GM12878 (cell line): ENCODE results near the gene PSMD14. TPM values are rescaled to one million over a fixed set of nuclear protein-coding genes. Genes with fewer than 3 reads are reported as not detected.
A peak's percentile ranks its signal among the peaks of the same experiment; 100 is the strongest.

Source experiments
- ATAC-seq: fragments of 200-7000 bp; cut with Tn5 transposase; 3 replicates; pipeline ENCODE4 v1.9.1; 2020; ENCODE audit warnings: mild to moderate bottlenecking, moderate library complexity
- BruUV-seq: library from RNA; stranded (reverse); fragments of 400-500 nt; replicated peaks from 2 replicates; lab custom pipeline; 2021; lab: Mats Ljungman, UMichigan
- CTCF ChIA-PET: fragments of 300-600 bp; sonication (Branson Sonifier 250); formaldehyde crosslinking; extraction: SDS; loops from one replicate; lab custom pipeline; 2021; ENCODE audit warnings: inconsistent platforms; lab: Yijun Ruan, JAX
- POLR2A ChIA-PET: fragments of 350-600 bp; formaldehyde crosslinking; extraction: SDS; loops from one replicate; lab custom pipeline; 2021; ENCODE audit warnings: inconsistent platforms; lab: Charles Lee
- RAD21 ChIA-PET: fragments of 300-600 bp; sonication (Branson Sonifier 250); formaldehyde crosslinking; loops from one replicate; lab custom pipeline; 2023; ENCODE audit warnings: antibody characterized with exemption; ENCODE audit not compliant: unreplicated experiment; lab: Charles Lee
- SMC1A ChIA-PET: fragments of 300-600 bp; sonication (Branson Sonifier 250); formaldehyde crosslinking; loops from one replicate; lab custom pipeline; 2023; ENCODE audit not compliant: unreplicated experiment, uncharacterized antibody; lab: Charles Lee
- DNase-seq: peaks from one replicate; pipeline ENCODE4 v3.0.0-alpha.2; 2011; ENCODE audit warnings: low read depth, low spot score
- FAIRE-seq: peaks from 3 replicates; lab custom pipeline; 2011; peaks lifted over from hg19 to GRCh38; lab: Jason Lieb, UNC
- H2AFZ ChIP-seq: 2 replicates; pipeline ENCODE4 v1.6.0; 2011; ENCODE audit warnings: low read depth, low read length, control low read depth; ENCODE audit not compliant: control insufficient read depth
- H3K27ac ChIP-seq: 2 replicates; pipeline ENCODE4 v1.5.1; 2011; ENCODE audit warnings: control low read depth; ENCODE audit not compliant: control insufficient read depth, insufficient read depth
- H3K27me3 ChIP-seq, 2 experiments: replicated peaks in 1 of 2; 2 replicates each; pipeline versions ENCODE4 v1.6.0 to v1.6.1; 2011; ENCODE audit warnings: low read length in 1 of 2; ENCODE audit not compliant: control insufficient read depth in 2 of 2, insufficient read depth in 2 of 2
- H3K36me3 ChIP-seq, 2 experiments: 2 replicates each; pipeline ENCODE4 v1.5.1; 2011; ENCODE audit warnings: low read length in 1 of 2; ENCODE audit not compliant: control insufficient read depth in 2 of 2, insufficient read depth in 2 of 2
- H3K4me1 ChIP-seq: 2 replicates; pipeline ENCODE4 v1.6.1; 2011; ENCODE audit warnings: mild to moderate bottlenecking, low read length, moderate library complexity, mixed read lengths; ENCODE audit not compliant: control insufficient read depth, insufficient read depth
- H3K4me2 ChIP-seq: 2 replicates; pipeline ENCODE4 v1.6.0; 2011; ENCODE audit warnings: control low read depth; ENCODE audit not compliant: control insufficient read depth, insufficient read depth
- H3K4me3 ChIP-seq: fragments of 200-600 bp; sonication (generic); 2 replicates; pipeline ENCODE4 v1.5.1; 2016
- H3K79me2 ChIP-seq: 2 replicates; pipeline ENCODE4 v1.6.0; 2011; ENCODE audit warnings: low read length; ENCODE audit not compliant: control insufficient read depth, insufficient read depth
- H3K9ac ChIP-seq: 2 replicates; pipeline ENCODE4 v1.8.0; 2011; ENCODE audit warnings: low read length, control low read depth, mixed read lengths; ENCODE audit not compliant: control insufficient read depth, insufficient read depth
- H3K9me3 ChIP-seq: replicated peaks from 3 replicates; pipeline ENCODE4 v1.5.1; 2011; ENCODE audit warnings: mild to moderate bottlenecking, low read length; ENCODE audit not compliant: control insufficient read depth, insufficient read depth
- H4K20me1 ChIP-seq: 2 replicates; pipeline ENCODE4 v1.6.0; 2011; ENCODE audit not compliant: control insufficient read depth, insufficient read depth
- BHLHE40 ChIP-seq, 2 experiments: fragments of 450-650 bp in 1 of 2; IDR thresholded peaks; 2 replicates each; pipeline ENCODE4 v1.6.1; 2011 to 2017; ENCODE audit warnings: low read depth in 2 of 2, borderline replicate concordance in 1 of 2, improper control_type of control experiment in 1 of 2, low read length in 1 of 2, mild to moderate bottlenecking in 1 of 2
- PML ChIP-seq: IDR thresholded peaks from 2 replicates; pipeline ENCODE4 v1.6.1; 2012; ENCODE audit warnings: low read length, inconsistent platforms
- SUZ12 ChIP-seq: fragments of 200-600 bp; sonication (generic); IDR thresholded peaks from one replicate; pipeline ENCODE4 v1.6.1; 2018; ENCODE audit warnings: antibody characterized with exemption, mild to moderate bottlenecking; ENCODE audit not compliant: unreplicated experiment
- TBL1XR1 ChIP-seq: IDR thresholded peaks from 2 replicates; pipeline ENCODE4 v1.6.1; 2012; ENCODE audit warnings: low read depth, low read length, improper control_type of control experiment
- TCF12 ChIP-seq: IDR thresholded peaks from 2 replicates; pipeline ENCODE4 v1.6.1; 2011; ENCODE audit warnings: low read depth, mild to moderate bottlenecking, low read length
- ZNF274 ChIP-seq: IDR thresholded peaks from one replicate; pipeline ENCODE4 v1.8.0; 2011; ENCODE audit not compliant: insufficient read length, insufficient read depth
- ZNF622 ChIP-seq: fragments of 450-650 bp; IDR thresholded peaks from 2 replicates; pipeline ENCODE4 v1.6.1; 2017; ENCODE audit warnings: mild to moderate bottlenecking, inconsistent platforms
- ZSCAN29 ChIP-seq: fragments of 450-650 bp; IDR thresholded peaks from 2 replicates; pipeline ENCODE4 v1.6.1; 2017; ENCODE audit warnings: mild to moderate bottlenecking, moderate library complexity
- WGBS: methylation state at CpG from one replicate; pipeline ENCODE4 v1.1.6; 2016; ENCODE audit warnings: low lambda C conversion rate; ENCODE audit not compliant: insufficient replicate concordance, insufficient coverage; ENCODE audit errors: missing lambda C conversion rate; 5-methylcytosine and 5-hydroxymethylcytosine counted together
- in situ Hi-C: fragments of 300-500 bp; cut with MboI; formaldehyde crosslinking; loops from 9 replicates; pipeline ENCODE4 v1.14.3; 2018; ENCODE audit warnings: mixed read lengths
- intact Hi-C: fragments of 100-400 bp; cut with micrococcal nuclease; formaldehyde crosslinking; loops from one replicate; pipeline ENCODE4 v1.14.2; 2022; ENCODE audit not compliant: unreplicated experiment
- polyA plus RNA-seq, 11 experiments: library from polyadenylated mRNA; depleted of rRNA in 4 of 11; unstranded in 6 of 11; stranded (reverse) in 5 of 11; fragments of >200 nt; fragmentation: Nextera tagmentation in 4 of 11; fragmentation: Illumina TruSeq in 1 of 11; extraction: Ambion mirVana in 4 of 11; extraction: Trizol in 1 of 11; gene quantifications; 1 replicate in 1 of 11; 2 replicates in 10 of 11; pipeline versions ENCODE4 v1.2.1 to v1.2.3, GENCODE V29; 2011 to 2016; ENCODE audit warnings: inconsistent platforms in 2 of 11, missing spikeins in 2 of 11, low read depth in 1 of 11
- total RNA-seq, 4 experiments: library from RNA; depleted of rRNA in 3 of 4; stranded (reverse); fragments of >200 nt in 3 of 4; fragmentation: Illumina TruSeq in 1 of 4; extraction: Trizol in 1 of 4; gene quantifications; 2 replicates each; pipeline versions ENCODE4 v1.2.1 to v1.2.3, GENCODE V29; 2013 to 2021
- TF ChIP-seq, protein P1 (sequence below): fragments of 450-650 bp; IDR thresholded peaks from 2 replicates; pipeline ENCODE4 v1.6.1; 2017; ENCODE audit warnings: low read depth, mild to moderate bottlenecking, moderate library complexity
- TF ChIP-seq, protein P2 (sequence below): fragments of 450-650 bp; IDR thresholded peaks from 2 replicates; pipeline ENCODE4 v1.6.1; 2014; ENCODE audit warnings: mild to moderate bottlenecking
- TF ChIP-seq, protein P3 (sequence below), 3 experiments: IDR thresholded peaks in 2 of 3; conservative IDR thresholded peaks in 1 of 3; 2 replicates each; pipeline ENCODE4 v1.5.1; 2011; ENCODE audit warnings: low read depth in 3 of 3, low read length in 3 of 3, mild to moderate bottlenecking in 3 of 3, control low read depth in 2 of 3, moderate library complexity in 2 of 3, inconsistent platforms in 1 of 3, mixed read lengths in 1 of 3; ENCODE audit not compliant: control insufficient read depth in 2 of 3, insufficient read depth in 1 of 3; ENCODE audit errors: extremely low read depth in 1 of 3

PSMD14 gene
- total and polyA plus RNA-seq, 10 of the 15 experiments (the other 5 are each of a cell fraction or from before 2014, with no cell fraction given) = 70.5 to 253 (median 127) TPM

DNA sequence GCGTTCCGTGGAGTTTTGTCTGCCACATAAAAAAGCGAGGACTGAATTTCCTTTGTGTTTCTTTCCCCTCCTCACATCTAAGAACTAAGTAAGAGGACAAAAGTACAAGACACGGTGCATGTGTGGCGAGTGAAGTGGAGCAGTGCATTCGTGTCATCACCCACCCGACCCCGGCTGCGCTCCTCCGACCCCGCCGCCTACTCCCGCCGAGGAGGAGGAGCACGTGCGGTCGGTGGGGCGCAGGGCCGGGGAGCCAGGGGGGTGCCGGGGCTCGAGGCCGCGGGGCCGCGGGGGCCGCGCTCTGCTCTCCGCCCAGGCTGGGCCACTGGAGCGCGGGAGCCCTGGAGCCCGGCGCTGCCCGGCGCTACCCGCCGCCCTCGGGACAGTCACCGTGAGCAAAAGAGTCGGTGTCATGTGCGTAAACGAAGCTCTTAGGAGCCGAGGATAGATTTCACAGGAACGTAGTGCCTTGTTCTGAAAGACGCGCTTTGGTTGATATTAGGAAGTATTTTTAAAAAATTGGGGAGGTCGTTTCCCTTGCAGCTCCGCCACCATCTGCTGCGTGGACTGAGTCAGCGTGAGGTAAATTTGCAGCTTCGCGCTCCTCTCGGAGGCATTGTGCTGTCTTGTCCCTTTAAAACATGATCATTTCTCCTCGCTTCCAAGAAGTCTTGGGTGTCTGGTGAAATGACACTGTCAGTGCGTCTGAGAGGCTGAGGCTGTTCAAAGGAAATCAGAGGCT is 118.9 kb downstream of the PSMD14 start:
- no TSS peak for BruUV-seq
- CTCF ChIA-PET = no interaction called here

More for the DNA sequence above, 118.9 kb downstream of the PSMD14 start:
- no peak for FAIRE-seq
- ChIA-PET POLR2A (no interaction called here), SMC1A (no interaction called here), RAD21 (no interaction called here)
- H2AFZ ChIP-seq = peak overlapping the region; percentile 33
- peak overlapping the region; percentile 67; the same call in 1 of the 2 replicates for H3K4me2 ChIP-seq
- in situ Hi-C loops = no loop called here
- no peaks in the 10 kb centered on the region for H3K36me3 ChIP-seq
- peak; percentile 29; the same call in 1 of the 3 replicates for ATAC-seq
- no peak overlapping the region for H3K27ac ChIP-seq
- TF ChIP-seq PML = no peak
- peak; percentile 75 for TF ChIP-seq SUZ12
- no peak for TF ChIP-seq ZNF274
- TF ChIP-seq ZNF622 = no peak
- no peak for TF ChIP-seq TBL1XR1
- no peak for TF ChIP-seq ZSCAN29
- no peak for TF ChIP-seq TCF12
- peak in 1 of 2 experiments; percentile 25; a peak in 1 of 4 replicates for TF ChIP-seq BHLHE40 (IDR thresholded peaks at IDR 0.05; ENCODE audit: borderline replicate concordance in 1 of 2, low read depth in 2 of 2, low read length in 1 of 2)
- TF ChIP-seq, protein P1, sequence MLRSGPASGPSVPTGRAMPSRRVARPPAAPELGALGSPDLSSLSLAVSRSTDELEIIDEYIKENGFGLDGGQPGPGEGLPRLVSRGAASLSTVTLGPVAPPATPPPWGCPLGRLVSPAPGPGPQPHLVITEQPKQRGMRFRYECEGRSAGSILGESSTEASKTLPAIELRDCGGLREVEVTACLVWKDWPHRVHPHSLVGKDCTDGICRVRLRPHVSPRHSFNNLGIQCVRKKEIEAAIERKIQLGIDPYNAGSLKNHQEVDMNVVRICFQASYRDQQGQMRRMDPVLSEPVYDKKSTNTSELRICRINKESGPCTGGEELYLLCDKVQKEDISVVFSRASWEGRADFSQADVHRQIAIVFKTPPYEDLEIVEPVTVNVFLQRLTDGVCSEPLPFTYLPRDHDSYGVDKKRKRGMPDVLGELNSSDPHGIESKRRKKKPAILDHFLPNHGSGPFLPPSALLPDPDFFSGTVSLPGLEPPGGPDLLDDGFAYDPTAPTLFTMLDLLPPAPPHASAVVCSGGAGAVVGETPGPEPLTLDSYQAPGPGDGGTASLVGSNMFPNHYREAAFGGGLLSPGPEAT = no peak
- TF ChIP-seq, protein P2, sequence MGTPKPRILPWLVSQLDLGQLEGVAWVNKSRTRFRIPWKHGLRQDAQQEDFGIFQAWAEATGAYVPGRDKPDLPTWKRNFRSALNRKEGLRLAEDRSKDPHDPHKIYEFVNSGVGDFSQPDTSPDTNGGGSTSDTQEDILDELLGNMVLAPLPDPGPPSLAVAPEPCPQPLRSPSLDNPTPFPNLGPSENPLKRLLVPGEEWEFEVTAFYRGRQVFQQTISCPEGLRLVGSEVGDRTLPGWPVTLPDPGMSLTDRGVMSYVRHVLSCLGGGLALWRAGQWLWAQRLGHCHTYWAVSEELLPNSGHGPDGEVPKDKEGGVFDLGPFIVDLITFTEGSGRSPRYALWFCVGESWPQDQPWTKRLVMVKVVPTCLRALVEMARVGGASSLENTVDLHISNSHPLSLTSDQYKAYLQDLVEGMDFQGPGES = no peak
- TF ChIP-seq, protein P3, sequence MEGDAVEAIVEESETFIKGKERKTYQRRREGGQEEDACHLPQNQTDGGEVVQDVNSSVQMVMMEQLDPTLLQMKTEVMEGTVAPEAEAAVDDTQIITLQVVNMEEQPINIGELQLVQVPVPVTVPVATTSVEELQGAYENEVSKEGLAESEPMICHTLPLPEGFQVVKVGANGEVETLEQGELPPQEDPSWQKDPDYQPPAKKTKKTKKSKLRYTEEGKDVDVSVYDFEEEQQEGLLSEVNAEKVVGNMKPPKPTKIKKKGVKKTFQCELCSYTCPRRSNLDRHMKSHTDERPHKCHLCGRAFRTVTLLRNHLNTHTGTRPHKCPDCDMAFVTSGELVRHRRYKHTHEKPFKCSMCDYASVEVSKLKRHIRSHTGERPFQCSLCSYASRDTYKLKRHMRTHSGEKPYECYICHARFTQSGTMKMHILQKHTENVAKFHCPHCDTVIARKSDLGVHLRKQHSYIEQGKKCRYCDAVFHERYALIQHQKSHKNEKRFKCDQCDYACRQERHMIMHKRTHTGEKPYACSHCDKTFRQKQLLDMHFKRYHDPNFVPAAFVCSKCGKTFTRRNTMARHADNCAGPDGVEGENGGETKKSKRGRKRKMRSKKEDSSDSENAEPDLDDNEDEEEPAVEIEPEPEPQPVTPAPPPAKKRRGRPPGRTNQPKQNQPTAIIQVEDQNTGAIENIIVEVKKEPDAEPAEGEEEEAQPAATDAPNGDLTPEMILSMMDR (IDR thresholded peaks at IDR 0.05 in 2 of 3, conservative IDR thresholded peaks at IDR 0.05 in 1 of 3; ENCODE audit: control insufficient read depth in 2 of 3, extremely low read depth in 1 of 3, insufficient read depth in 1 of 3, low read depth in 3 of 3, low read length in 3 of 3) = peak in 2 of 3 experiments; percentile 26 to 36; a peak in 3 of 6 replicates
- no peak for DNase-seq
- H3K4me1 ChIP-seq = no peaks in the 10 kb centered on the region
- peaks cover 8 to 39% of the 10 kb centered on the region in 2 experiments for H3K27me3 ChIP-seq
- H3K79me2 ChIP-seq = no peaks in the 10 kb centered on the region
- no peak overlapping the region for H3K9ac ChIP-seq
- no peak overlapping the region for H3K4me3 ChIP-seq
- intact Hi-C loops = loop anchor here (10.0 kb wide), 1 partner anchor 518 kb away; no protein-coding TSS in a partner anchor
- 39% methylated on average over 33 of the region's 54 CpGs for WGBS
- H4K20me1 ChIP-seq = no peaks in the 10 kb centered on the region
- no peaks in the 10 kb centered on the region; the same call in 1 of the 3 replicates for H3K9me3 ChIP-seq
